Measurements from ENCODE around the gene CAMK1D. TPM values are rescaled to one million over a fixed set of nuclear protein-coding genes. Genes with fewer than 3 reads are reported as not detected.

Gene CAMK1D
- total RNA-seq, 2 experiments from 2014 or later, result 28.8 to 35.3 TPM

DNA sequence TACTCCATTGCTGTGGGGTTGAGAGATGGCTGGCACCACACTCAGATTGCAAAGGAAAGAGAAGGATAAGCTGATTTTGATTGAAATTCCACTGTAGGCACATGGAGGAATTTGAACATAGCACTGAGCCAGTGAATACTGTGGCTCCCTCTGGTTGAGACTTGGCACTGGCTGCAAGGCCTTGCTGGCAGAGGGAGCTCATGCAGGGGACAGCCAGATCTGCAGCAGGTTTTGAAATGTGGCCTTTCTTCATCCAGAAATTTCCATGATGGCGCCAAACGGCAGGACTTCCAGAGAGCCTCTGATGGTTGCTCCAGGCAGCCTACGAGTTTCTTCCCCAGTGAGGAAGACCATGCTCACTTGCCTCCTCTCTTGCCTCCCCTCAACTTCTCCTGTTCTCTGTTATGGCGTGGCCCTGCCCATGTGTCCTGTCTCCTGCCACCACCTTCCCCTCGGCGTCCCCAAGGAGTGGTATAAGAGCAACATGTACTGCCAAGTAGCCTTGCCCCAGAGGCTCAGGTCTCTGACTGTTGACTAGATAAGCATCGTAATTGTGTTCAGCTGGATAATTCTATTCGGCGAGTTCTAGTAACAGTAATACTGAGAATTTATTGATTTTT, 386.6 kb downstream of the CAMK1D start:
- ChIA-PET POLR2A (no interaction called here), CTCF (no interaction called here)
- DNase-seq, result no peak
- Mint-ChIP-seq H3K9me3 (no peaks in the 10 kb centered on the region), H3K4me3 (no peak overlapping the region), H3K27me3 (no peaks in the 10 kb centered on the region), H3K36me3 (ENCODE audit: low read depth) (peaks cover 8% of the 10 kb centered on the region), H3K27ac (no peak overlapping the region), H3K4me1 (ENCODE audit: low read depth) (no peaks in the 10 kb centered on the region)
- Histone ChIP-seq H3K27ac (ENCODE audit: low read depth in 1 of 2, low read length in 2 of 2) (no peak overlapping the region), H3K4me3 (ENCODE audit: low read length) (no peak overlapping the region), H3K9me3 (ENCODE audit: control insufficient read depth in 1 of 2, insufficient read depth in 1 of 2, low read length in 2 of 2) (no peaks in the 10 kb centered on the region), H3K27me3 (ENCODE audit: control insufficient read depth in 1 of 2, insufficient read depth in 2 of 2, low read length in 2 of 2) (no peaks in the 10 kb centered on the region), H3K36me3 (ENCODE audit: insufficient read depth, low read length) (no peaks in the 10 kb centered on the region), H3K4me1 (ENCODE audit: insufficient read depth, low read length) (no peaks in the 10 kb centered on the region)
- intact Hi-C loops (cut with DNase I, micrococcal nuclease), result no loop called here
- ATAC-seq (ENCODE audit: poor library complexity), result no peak
- no peak for TF ChIP-seq CTCF (IDR thresholded peaks at IDR 0.05)

- Histone ChIP-seq H3K4me1 (ENCODE audit: insufficient read depth, low read length) (no peaks in the 10 kb centered on the region), H3K27ac (ENCODE audit: low read depth in 1 of 2, low read length in 2 of 2) (no peak overlapping the region), H3K36me3 (ENCODE audit: insufficient read depth, low read length) (no peaks in the 10 kb centered on the region), H3K27me3 (ENCODE audit: control insufficient read depth in 1 of 2, insufficient read depth in 2 of 2, low read length in 2 of 2) (no peaks in the 10 kb centered on the region), H3K9me3 (ENCODE audit: control insufficient read depth in 1 of 2, insufficient read depth in 1 of 2, low read length in 2 of 2) (no peaks in the 10 kb centered on the region), H3K4me3 (ENCODE audit: low read length) (no peak overlapping the region)
- H3K36me3 Mint-ChIP-seq (ENCODE audit: low read depth), result peaks cover 8% of the 10 kb centered on the region
- intact Hi-C loops (cut with DNase I, micrococcal nuclease), result no loop called here
- ChIA-PET CTCF (no interaction called here), POLR2A (no interaction called here)
- TF ChIP-seq CTCF (IDR thresholded peaks at IDR 0.05), result no peak
- H3K4me3 Mint-ChIP-seq, result no peak overlapping the region
- no peak overlapping the region for H3K27ac Mint-ChIP-seq
- DNase-seq (no peak), ATAC-seq (ENCODE audit: poor library complexity) (no peak)
- no peaks in the 10 kb centered on the region for H3K4me1 Mint-ChIP-seq (ENCODE audit: low read depth)
- no peaks in the 10 kb centered on the region for H3K27me3 Mint-ChIP-seq
- H3K9me3 Mint-ChIP-seq, result no peaks in the 10 kb centered on the region
These were observed 391.5 kb downstream of the CAMK1D start for GRCh38 chr10:12740813-12741212.

DNA sequence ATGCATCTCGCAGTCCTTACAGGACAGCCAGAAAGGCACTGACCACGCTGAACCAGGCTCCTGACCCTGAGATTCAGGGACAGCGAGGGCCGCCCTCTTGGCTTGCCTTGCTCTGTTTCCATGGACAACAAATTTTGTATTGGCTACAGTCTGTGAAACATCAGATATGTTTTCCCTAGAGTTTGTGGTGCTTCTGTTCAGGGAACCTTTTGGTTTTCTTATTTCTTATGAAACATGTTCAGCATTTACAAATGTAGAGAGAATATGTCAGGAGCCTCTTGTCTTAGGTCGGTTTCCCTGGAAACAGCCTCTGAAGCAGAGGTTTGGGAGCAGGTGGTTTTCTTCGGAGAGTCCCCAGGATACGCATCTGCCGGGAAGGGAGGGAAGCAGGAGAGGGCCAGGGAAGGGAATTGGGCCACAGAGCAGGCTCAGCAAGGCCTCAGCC, 392.0 kb downstream of the CAMK1D start:
- Mint-ChIP-seq H3K27me3 (no peaks in the 10 kb centered on the region), H3K4me3 (no peak overlapping the region), H3K27ac (no peak overlapping the region), H3K4me1 (ENCODE audit: low read depth) (no peaks in the 10 kb centered on the region), H3K9me3 (no peaks in the 10 kb centered on the region), H3K36me3 (ENCODE audit: low read depth) (peaks cover 8% of the 10 kb centered on the region)
- intact Hi-C loops (cut with DNase I, micrococcal nuclease), result no loop called here
- Histone ChIP-seq H3K4me1 (ENCODE audit: insufficient read depth, low read length) (no peaks in the 10 kb centered on the region), H3K4me3 (ENCODE audit: low read length) (no peak overlapping the region), H3K27ac (ENCODE audit: low read depth in 1 of 2, low read length in 2 of 2) (no peak overlapping the region), H3K27me3 (ENCODE audit: control insufficient read depth in 1 of 2, insufficient read depth in 2 of 2, low read length in 2 of 2) (no peaks in the 10 kb centered on the region), H3K36me3 (ENCODE audit: insufficient read depth, low read length) (no peaks in the 10 kb centered on the region), H3K9me3 (ENCODE audit: control insufficient read depth in 1 of 2, insufficient read depth in 1 of 2, low read length in 2 of 2) (no peaks in the 10 kb centered on the region)
- no peak for DNase-seq
- POLR2A ChIA-PET, result no interaction called here
- no peak for TF ChIP-seq CTCF (IDR thresholded peaks at IDR 0.05)
- CTCF ChIA-PET, result no interaction called here
- ATAC-seq (ENCODE audit: poor library complexity), result no peak

Data from CD4-positive, alpha-beta T cell (primary cell).